ENCODE data around the gene LMNTD2.

LMNTD2 gene, protein sequence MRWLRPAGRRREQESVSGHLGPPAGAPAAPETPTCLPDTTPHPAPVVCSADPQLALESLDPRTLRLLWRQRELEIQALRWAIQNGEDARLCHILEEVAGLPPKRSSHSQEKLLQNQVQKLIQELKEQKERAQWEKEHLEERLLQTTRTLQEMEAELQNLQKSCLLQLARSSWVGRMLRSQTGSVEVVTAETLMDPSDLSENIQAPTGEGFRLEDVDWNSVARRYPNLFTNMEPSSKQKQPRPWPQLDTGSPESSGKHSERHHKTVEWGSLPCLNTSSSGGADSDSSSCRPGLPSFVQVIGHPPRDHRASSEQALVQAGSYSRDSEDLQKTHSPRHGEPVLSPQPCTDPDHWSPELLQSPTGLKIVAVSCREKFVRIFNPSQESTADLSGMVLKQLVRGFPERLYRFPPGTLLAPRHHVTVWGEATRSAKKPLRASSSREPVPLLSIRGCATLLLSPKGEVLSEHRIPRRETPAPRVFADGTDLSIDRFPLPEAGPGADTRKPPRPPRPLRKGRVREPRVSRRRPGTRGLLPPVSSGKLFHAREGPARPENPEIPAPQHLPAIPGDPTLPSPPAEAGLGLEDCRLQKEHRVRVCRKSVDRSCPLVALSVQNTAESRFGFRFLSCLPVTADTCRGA

DNA sequence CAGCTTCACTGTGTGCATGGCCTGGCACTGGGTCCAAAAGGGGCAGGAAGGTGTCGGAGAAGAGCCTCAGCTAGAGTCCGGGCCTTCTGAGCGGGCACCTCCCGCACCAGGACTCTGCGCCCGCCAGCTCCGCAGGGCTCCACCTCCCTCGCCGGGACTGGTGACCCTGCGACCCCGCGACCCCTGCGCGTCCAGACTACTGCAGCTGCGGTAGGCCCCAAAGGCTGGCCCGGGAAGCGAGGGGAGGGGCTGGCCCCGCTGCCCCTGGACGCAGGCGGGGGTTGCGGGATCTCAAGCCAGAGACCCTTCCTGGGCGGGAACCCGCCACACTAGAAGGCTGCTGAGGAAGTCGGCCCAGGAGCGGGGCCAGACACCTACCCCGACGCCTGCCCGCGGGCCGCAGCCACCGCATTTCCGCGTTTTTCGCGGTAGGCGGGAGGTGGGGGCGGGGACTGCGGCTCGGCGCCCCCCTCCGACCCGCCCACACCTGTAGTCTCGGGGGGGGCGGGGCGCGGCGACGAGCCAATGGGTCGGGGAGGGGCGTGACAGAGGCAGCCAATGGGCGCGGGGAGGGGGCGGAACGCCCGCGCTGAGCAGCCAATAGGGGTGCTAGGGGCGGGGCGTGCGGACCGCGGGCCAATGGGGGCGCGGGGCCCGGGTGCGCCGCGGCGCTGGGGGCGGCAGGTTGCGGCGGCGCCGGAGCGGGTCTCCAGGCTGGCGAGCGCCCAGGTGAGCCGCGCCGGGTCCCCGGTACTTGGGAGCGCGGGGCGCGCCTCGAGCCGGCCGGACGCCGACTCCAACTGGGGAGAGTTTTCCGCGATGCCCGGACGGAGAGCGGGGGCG is at the start of gene LMNTD2, which contains the start of gene RASSF7:
Gene LMNTD2 (minus strand): TSS at position 434 of the 843 bp plus-strand sequence. CDS start 22 bp downstream, at position 412.
Gene RASSF7 (plus strand): TSS at position 666 of the 843 bp plus-strand sequence. CDS start 799 bp downstream, outside the sequence.
- DNase-seq = peak; percentile 65

DNA sequence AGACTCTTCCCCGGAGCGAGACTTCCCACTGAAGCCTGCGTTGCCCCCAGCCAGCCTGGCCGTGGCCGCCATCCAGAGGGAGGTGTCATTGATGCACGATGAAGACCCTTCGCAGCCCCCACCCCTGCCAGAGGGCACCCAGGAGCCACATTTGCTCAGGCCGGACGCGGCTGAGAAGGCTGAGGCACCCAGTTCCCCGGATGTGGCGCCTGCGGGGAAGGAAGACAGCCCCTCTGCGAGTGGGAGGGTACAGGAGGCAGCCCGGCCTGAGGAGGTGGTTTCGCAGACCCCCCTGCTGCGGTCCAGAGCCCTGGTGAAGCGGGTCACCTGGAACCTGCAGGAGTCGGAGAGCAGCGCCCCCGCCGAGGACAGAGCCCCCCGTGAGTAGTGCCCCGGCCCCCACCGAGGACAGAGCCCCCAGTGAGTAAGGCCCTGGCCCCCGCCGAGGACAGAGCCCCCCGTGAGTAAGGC is 48.8 kb upstream of the LMNTD2 start:
- no peak for DNase-seq

DNA sequence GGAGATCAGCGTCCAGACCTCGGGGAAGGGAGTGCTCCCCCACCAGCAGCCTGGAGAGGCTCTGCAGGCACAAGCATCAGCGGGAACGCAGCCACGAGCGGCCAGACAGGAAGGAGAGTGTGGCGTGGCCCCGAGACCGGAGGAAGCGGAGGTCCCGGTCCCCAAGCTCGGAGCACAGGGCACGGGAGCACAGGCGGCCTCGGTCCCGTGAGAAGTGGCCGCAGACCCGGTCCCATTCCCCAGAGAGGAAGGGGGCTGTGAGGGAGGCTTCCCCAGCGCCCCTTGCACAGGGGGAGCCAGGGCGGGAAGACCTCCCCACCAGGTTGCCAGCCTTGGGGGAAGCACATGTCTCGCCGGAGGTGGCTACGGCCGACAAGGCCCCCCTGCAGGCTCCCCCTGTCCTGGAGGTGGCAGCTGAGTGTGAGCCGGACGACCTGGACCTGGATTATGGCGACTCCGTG is 48.3 kb upstream of the LMNTD2 start:
- DNase-seq = no peak

- no peak for DNase-seq
These were observed 47.6 kb upstream of the LMNTD2 start for GRCh38 chr11:607971-608659.

DNA sequence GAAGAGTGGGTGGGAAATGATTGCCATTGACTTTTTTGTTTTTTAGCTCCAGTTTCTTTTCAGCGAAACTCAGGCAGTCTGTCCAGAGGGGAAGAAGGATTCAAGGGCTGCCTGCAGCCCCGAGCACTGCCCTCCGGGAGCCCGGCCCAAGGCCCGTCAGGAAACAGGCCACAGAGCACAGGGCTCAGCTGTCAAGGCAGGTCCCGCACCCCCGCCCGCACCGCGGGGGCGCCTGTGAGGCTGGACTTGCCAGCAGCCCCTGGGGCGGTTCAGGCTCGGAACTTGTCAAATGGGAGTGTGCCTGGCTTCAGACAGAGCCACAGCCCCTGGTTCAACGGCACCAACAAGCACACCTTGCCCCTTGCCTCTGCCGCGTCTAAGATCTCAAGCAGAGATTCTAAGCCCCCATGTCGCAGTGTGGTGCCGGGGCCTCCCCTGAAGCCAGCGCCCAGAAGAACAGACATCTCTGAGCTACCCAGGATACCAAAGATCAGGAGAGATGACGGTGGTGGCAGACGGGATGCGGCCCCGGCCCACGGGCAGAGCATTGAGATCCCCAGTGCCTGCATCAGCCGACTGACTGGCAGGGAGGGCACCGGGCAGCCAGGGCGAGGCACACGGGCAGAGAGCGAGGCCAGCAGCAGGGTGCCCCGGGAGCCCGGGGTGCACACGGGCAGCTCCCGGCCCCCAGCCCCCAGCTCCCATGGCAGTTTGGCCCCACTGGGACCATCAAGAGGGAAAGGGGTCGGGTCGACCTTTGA is 46.7 kb upstream of the LMNTD2 start:
- DNase-seq = no peak

GRCh38 chr11:606245-606644 is 45.7 kb upstream of the LMNTD2 start:
- DNase-seq = peak; percentile 84

DNA sequence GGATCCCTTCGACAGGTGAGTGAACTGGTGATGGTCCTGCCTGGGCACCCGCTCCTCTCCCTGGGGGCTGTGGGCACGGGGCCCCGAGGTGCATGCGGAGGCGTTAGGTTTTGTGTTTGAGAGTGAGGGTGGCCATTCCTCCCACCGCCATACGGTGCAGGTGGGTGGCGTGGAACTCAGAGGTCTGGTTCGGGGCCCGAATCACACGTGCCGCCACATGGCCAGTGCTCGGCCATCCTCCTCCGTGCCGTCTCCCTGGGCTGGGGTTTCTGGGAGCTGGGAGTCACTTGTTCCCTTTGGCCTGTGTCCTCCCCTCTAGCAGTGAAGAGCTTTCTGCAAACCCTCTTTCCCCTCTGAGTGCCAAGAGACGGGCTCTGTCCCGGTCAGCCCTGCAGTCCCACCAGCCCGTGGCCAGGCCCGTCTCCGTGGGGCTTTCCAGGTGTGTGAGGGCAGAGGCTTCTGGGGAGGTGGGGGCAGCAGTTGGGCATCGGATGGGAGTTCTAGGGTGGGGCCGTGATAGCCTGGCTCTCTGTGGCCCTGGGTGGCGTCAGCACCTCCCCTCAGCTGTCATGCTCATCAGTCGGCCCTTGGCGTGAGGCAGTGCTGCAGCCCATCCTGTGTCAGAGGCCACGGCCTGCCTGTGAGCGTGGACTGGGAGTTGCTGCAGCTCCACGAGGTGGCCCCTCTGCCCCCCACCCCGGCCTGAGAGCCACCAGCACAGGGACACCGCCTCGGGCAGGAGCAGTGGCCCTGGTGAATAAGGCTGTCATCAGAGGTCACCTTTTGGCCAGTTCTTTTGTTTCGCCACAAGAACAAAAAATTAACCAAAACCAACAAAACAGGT is 45.0 kb upstream of the LMNTD2 start:
- no peak for DNase-seq

- DNase-seq = no peak
These were observed 42.6 kb upstream of the LMNTD2 start for GRCh38 chr11:603154-603553.

DNA sequence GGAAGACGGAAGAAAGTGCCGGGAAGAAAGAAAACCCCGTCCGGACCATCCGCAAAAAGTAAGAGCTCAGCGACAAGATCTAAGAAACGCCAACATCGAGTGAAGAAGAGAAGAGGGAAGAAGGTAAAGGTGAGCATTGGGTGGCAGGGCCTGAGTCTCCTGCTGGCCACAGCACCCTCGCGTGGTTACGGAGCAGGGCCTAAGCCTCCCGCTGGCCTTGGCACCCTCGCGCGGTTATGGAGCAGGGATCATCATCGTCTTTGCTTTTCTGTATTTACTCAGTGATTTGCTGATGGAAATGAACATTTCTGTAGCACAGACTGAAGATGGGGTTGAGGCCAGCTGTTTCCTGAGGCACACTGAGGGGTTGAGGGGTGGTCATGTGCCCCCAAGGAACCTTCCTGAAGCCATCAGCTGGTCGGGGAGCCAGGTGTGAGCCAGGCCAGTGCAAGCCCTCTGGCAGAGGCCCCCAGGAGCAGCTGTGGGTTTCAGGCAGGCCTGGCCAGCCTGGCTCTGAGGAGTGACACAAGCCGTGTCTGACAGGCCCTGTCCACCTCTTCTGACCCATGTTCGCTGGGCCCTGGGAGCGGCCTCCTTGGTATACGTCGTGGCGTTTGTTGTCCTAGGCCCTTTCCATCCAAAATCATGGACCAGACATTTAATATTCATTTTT is 41.2 kb upstream of the LMNTD2 start:
- DNase-seq = no peak

GRCh38 chr11:598005-598680 is 37.6 kb upstream of the LMNTD2 start:
- no peak for DNase-seq

DNA sequence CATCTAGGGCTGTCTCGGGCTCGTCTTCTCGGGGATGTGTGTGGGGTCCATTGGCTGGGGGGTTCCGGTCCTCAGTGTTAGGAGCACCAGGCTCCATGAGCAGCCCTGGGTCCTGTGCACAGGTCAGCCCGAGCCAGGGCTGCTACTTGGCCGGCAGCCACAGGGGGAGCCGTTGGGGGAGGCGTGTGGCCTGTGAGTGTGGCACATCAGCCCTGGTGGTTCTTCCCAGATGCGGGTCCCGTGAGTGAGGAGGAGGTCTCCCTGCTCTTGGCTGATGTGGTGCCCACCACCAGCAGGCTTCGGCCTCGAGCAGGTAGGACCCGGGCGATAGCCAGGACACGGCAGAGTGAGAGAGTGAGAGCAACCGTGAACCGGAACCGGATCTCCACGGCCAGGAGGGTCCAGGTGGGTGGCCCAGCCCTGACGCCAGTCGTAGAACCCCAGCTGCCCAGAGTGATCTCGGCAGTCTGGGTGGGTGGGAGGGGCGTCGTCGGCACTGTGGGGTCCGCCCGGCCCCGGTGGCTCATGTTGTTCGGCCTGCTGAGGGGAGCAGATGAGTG is 36.7 kb upstream of the LMNTD2 start:
- DNase-seq = no peak

DNA sequence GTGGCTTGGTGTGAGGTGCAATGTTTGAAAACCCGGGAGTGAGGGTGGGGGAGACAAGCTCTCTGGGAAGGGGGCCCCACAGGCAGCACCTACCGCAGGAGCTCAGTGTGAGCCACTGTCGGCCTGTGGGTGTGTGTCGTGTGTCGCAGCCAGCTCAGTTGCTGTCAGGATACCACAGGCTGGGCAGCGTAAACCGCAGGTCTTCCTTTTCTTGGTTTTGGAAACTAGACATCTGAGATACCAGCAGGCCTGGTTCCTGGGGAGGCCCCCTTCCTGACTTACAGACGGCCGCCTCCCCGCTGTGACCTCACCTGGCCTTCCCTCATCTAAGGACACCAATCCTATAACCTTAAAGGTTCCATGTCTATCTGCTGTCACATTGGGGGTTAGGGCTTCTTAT is 35.8 kb upstream of the LMNTD2 start:
- no peak for DNase-seq

GRCh38 chr11:595400-595799 is 34.9 kb upstream of the LMNTD2 start:
- no peak for DNase-seq

DNA sequence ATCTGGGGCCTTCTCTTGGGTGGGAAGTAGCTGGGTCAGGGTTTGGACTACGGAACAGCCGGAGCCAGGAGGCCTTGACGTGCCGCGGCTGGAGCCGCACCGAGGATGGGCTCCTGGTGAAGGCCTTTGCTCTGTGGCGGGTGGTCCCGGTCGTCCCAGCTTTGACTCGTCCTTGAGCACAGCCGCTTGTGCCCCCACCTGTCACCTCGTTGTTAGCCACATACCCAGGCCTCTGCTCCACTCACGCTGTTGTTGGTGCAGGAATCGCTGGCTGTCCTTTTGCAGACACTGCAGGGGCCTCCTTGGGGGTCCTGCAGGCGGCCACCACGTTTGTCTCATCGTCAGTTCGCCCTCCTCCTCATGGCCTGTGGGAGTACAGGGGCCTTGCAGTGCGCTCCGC is 32.8 kb upstream of the LMNTD2 start:
- DNase-seq = no peak

DNA sequence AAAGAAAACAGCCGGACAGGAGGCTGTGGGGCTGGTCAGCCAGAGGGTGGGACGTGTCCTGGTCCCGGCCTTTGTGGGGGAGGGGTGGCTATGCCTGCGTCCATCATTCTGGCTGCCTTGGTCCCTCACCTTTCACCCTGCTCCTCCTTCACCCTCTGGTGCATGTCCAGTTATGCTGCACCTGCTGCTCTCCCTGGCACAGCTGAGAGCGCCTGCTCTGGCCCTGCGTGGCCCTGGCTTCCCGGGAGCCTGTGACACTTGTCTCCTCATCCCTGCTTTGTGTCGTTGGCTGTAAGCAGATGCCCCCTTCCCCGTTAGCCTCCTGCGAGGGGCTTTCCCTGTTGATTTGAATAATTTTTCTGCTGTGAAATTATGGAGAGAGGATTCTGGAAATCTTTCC is 32.4 kb upstream of the LMNTD2 start:
- no peak for DNase-seq

- no peak for DNase-seq
These were observed 32.0 kb upstream of the LMNTD2 start for GRCh38 chr11:592501-592900.

- no peak for DNase-seq
These were observed 30.5 kb upstream of the LMNTD2 start for GRCh38 chr11:590997-591396.

DNA sequence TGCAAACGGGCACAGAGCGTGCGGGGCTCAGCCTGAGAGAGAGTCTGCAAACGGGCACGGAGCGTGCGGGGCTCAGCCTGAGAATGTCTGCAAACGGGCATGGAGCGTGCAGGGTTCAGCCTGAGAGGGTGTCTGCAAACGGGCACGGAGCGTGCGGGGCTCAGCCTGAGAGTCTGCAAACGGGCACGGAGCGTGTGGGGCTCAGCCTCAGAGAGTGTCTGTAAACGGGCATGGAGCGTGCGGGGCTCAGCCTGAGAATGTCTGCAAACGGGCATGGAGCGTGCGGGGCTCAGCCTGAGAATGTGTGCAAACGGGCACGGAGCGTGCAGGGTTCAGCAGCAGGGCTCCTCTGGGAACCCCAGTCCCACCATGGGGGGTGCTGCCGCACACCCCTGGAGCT is 29.3 kb upstream of the LMNTD2 start:
- DNase-seq = no peak

DNA sequence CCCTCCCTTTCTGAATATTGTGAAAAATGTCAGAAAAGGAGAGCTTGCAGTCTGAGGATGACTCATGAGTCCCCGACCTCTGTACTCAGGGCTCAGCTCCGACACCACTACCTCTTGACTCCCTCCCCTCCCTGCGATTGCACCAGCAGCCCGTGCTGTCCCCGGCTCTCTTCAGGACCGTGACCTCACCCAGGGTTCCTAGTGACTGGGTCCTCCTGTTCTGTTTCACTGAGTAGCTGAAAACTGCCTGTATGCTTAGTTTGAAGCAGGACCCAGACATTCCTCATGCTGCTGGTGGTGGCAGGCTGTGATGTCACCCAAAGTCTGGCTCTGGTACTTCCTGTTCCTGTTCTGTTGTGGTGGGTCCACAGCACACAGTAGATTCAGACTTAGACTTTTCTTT is 27.4 kb upstream of the LMNTD2 start:
- peak; percentile 55 for DNase-seq

All from kidney glomerular epithelial cell (primary cell).